ENCODE data around the gene TSPAN14. TPM values are rescaled to one million over a fixed set of nuclear protein-coding genes. Genes with fewer than 3 reads are reported as not detected.

Gene TSPAN14
- total and polyA plus RNA-seq, 2 of the 13 experiments (the other 11 are each of a cell fraction or from before 2014, with no cell fraction given) = 24.1 to 80.6 TPM

- TF ChIP-seq ATF7-NPFF (CRISPR knock-in tag; IDR thresholded peaks at IDR 0.05; ENCODE audit: low read depth) (peak; percentile 61), CTCF (CRISPR knock-in tag; IDR thresholded peaks at IDR 0.05) (peak; percentile 15; the same call in 1 of the 2 replicates), RCOR2 (CRISPR knock-in tag; IDR thresholded peaks at IDR 0.05) (no peak), CHD2 (IDR thresholded peaks at IDR 0.05; ENCODE audit: low read depth, low read length) (no peak), SP140L (CRISPR knock-in tag; IDR thresholded peaks at IDR 0.05; ENCODE audit: borderline replicate concordance) (no peak), MBNL3 (CRISPR knock-in tag; conservative IDR thresholded peaks at IDR 0.05) (no peak), MYC (CRISPR knock-in tag; IDR thresholded peaks at IDR 0.05; ENCODE audit: borderline replicate concordance) (peak; percentile 87), TP53 (CRISPR knock-in tag; conservative IDR thresholded peaks at IDR 0.05) (no peak), ZNF75D (CRISPR knock-in tag; IDR thresholded peaks at IDR 0.05; ENCODE audit: borderline replicate concordance) (no peak), SRSF9 (IDR thresholded peaks at IDR 0.05; ENCODE audit: borderline replicate concordance, insufficient read depth, low read depth, low read length, poor library complexity, severe bottlenecking) (no peak), CCDC6 (CRISPR knock-in tag; IDR thresholded peaks at IDR 0.05) (peak; percentile 87; the same call in 1 of the 2 replicates), MED1 (CRISPR knock-in tag; IDR thresholded peaks at IDR 0.05) (peak; percentile 79), ZNF580 (CRISPR knock-in tag; IDR thresholded peaks at IDR 0.05; ENCODE audit: borderline replicate concordance, low read depth) (peak; percentile 22; the same call in 1 of the 2 replicates), AGO2 (optimal IDR thresholded peaks at IDR 0.05; ENCODE audit: low read depth, low read length) (peak; percentile 84), RORA (CRISPR knock-in tag; IDR thresholded peaks at IDR 0.05) (no peak; the same call in 1 of the 2 replicates), ZNF136 (CRISPR knock-in tag; IDR thresholded peaks at IDR 0.05; ENCODE audit: low read depth) (no peak), ZNF614 (CRISPR knock-in tag; IDR thresholded peaks at IDR 0.05; ENCODE audit: borderline replicate concordance) (no peak), PREB (CRISPR knock-in tag; IDR thresholded peaks at IDR 0.05) (no peak), NCOA5 (CRISPR knock-in tag; IDR thresholded peaks at IDR 0.05) (no peak), SAP130 (CRISPR knock-in tag; IDR thresholded peaks at IDR 0.05; ENCODE audit: low read depth) (peak; percentile 80), CSRNP2 (CRISPR knock-in tag; conservative IDR thresholded peaks at IDR 0.05; ENCODE audit: low read depth) (0 out of 2 replicates have a peak, but pooled peaks have one; percentile 44), MED8 (CRISPR knock-in tag; IDR thresholded peaks at IDR 0.05; ENCODE audit: insufficient replicate concordance) (peak; percentile 84), ZMYM4 (CRISPR knock-in tag; IDR thresholded peaks at IDR 0.05) (peak; percentile 56), MIXL1 (CRISPR knock-in tag; IDR thresholded peaks at IDR 0.05) (no peak; the same call in 1 of the 2 replicates)
These were observed 45.6 kb upstream of the TSPAN14 start, which contains the start of gene PRXL2A (continued) for GRCh38 chr10:80408242-80409101.
